SK-N-SH treated with all-trans-retinoic acid at 6 μM for 48 hours (cell line): ENCODE measurements around the gene P2RX4.

Experiments used
- BACH2 ChIP-seq: fragments of 250-450 bp; sonication (Bioruptor Pico); IDR thresholded peaks from 2 replicates; pipeline ENCODE4 v1.9.0; 2021; ENCODE audit warnings: mild to moderate bottlenecking, borderline replicate concordance
- CREB5 ChIP-seq: fragments of 250-450 bp; sonication (Bioruptor Pico); IDR thresholded peaks from 2 replicates; pipeline ENCODE4 v1.5.1; 2020; ENCODE audit warnings: low read depth, mild to moderate bottlenecking, moderate library complexity
- CSRNP3 ChIP-seq: fragments of 250-450 bp; sonication (Bioruptor Pico); IDR thresholded peaks from 2 replicates; pipeline ENCODE4 v1.5.1; 2021; ENCODE audit warnings: mild to moderate bottlenecking, moderate library complexity
- ESRRG ChIP-seq: fragments of 250-450 bp; sonication (Bioruptor Pico); IDR thresholded peaks from 2 replicates; pipeline ENCODE4 v1.6.1; 2021; ENCODE audit warnings: mild to moderate bottlenecking
- ISL1 ChIP-seq: fragments of 250-450 bp; sonication (Bioruptor Pico); IDR thresholded peaks from 2 replicates; pipeline ENCODE4 v2.1.2; 2022; ENCODE audit warnings: mild to moderate bottlenecking, moderate library complexity
- OSR1 ChIP-seq: fragments of 250-450 bp; sonication (Bioruptor Pico); IDR thresholded peaks from 2 replicates; pipeline ENCODE4 v1.8.0; 2022; ENCODE audit warnings: moderate library complexity, mild to moderate bottlenecking, inconsistent platforms
- PATZ1 ChIP-seq: fragments of 250-450 bp; sonication (Bioruptor Pico); IDR thresholded peaks from 2 replicates; pipeline ENCODE4 v1.8.0; 2020; ENCODE audit warnings: mild to moderate bottlenecking, moderate library complexity, borderline replicate concordance
- PPARA ChIP-seq: fragments of 250-450 bp; sonication (Bioruptor Pico); IDR thresholded peaks from 2 replicates; pipeline ENCODE4 v1.5.0; 2020; ENCODE audit warnings: mild to moderate bottlenecking, borderline replicate concordance
- RARB ChIP-seq: fragments of 250-450 bp; sonication (Bioruptor Pico); IDR thresholded peaks from 2 replicates; pipeline ENCODE4 v1.8.0; 2021; ENCODE audit warnings: mild to moderate bottlenecking, moderate library complexity
- TCF4 ChIP-seq: fragments of 250-450 bp; sonication (Bioruptor Pico); IDR thresholded peaks from 2 replicates; pipeline ENCODE4 v1.8.0; 2021; ENCODE audit warnings: mild to moderate bottlenecking, moderate library complexity, borderline replicate concordance
- TOX ChIP-seq: fragments of 250-450 bp; sonication (Bioruptor Pico); IDR thresholded peaks from 2 replicates; pipeline ENCODE4 v1.8.0; 2021; ENCODE audit warnings: mild to moderate bottlenecking, moderate library complexity, borderline replicate concordance
- ZFP3 ChIP-seq: fragments of 250-450 bp; sonication (Bioruptor Pico); IDR thresholded peaks from 2 replicates; pipeline ENCODE4 v1.5.0; 2020; ENCODE audit warnings: mild to moderate bottlenecking, moderate library complexity
- ZFP30 ChIP-seq: fragments of 450-650 bp; formaldehyde crosslinking; IDR thresholded peaks from 2 replicates; pipeline ENCODE4 v1.5.0; 2022; ENCODE audit warnings: mild to moderate bottlenecking, moderate library complexity

GRCh38 chr12:121217761-121218160 lies 7.8 kb downstream of the P2RX4 start:
- TF ChIP-seq PPARA (no peak), OSR1 (CRISPR knock-in tag) (no peak), ISL1 (CRISPR knock-in tag) (no peak), PATZ1 (CRISPR knock-in tag) (no peak), BACH2 (CRISPR knock-in tag) (no peak), RARB (CRISPR knock-in tag) (no peak), ESRRG (CRISPR knock-in tag) (no peak), CSRNP3 (no peak), CREB5 (no peak), ZFP3 (CRISPR knock-in tag) (no peak), ZFP30 (CRISPR knock-in tag) (no peak), TOX (CRISPR knock-in tag) (no peak), TCF4 (CRISPR knock-in tag) (no peak)
